CD14-positive monocyte (primary cell): ENCODE data around the gene EDRF1. TPM values are rescaled to one million over a fixed set of nuclear protein-coding genes. Genes with fewer than 3 reads are reported as not detected.

Experiments used
- DNase-seq, 3 donors: peaks; one replicate each; pipeline ENCODE4 v3.0.0-alpha.2; 2011 to 2022
- H2AFZ ChIP-seq: 2 replicates; pipeline ENCODE4 v1.6.0; 2012; ENCODE audit warnings: mild to moderate bottlenecking, low read depth, low read length, inconsistent platforms; ENCODE audit not compliant: insufficient read depth, poor library complexity, severe bottlenecking
- H3K27ac ChIP-seq, 2 donors: 1 replicate in 1 of 2; 2 replicates in 1 of 2; pipeline ENCODE4 v1.5.1; 2012 to 2013; ENCODE audit warnings: low read length in 2 of 2, control low read depth in 1 of 2, inconsistent platforms in 1 of 2, low read depth in 1 of 2, mild to moderate bottlenecking in 1 of 2
- H3K27me3 ChIP-seq, 2 donors: one replicate each; pipeline versions ENCODE4 v1.6.0 to v1.6.1; 2011 to 2013; ENCODE audit warnings: low read length in 2 of 2; ENCODE audit not compliant: control insufficient read depth in 2 of 2, insufficient read depth in 2 of 2
- H3K36me3 ChIP-seq, 2 donors: replicated peaks in 1 of 2; 1 replicate in 1 of 2; 2 replicates in 1 of 2; pipeline versions ENCODE4 v1.5.1 to v1.6.1; 2012 to 2013; ENCODE audit warnings: low read length in 2 of 2, control low read depth in 1 of 2, inconsistent platforms in 1 of 2, mild to moderate bottlenecking in 1 of 2; ENCODE audit not compliant: insufficient read depth in 2 of 2, control insufficient read depth in 1 of 2
- H3K4me1 ChIP-seq, 2 donors: 1 replicate in 1 of 2; 2 replicates in 1 of 2; pipeline versions ENCODE4 v1.5.1 to v1.6.1; 2012 to 2013; ENCODE audit warnings: low read length in 2 of 2, control low read depth in 1 of 2, inconsistent platforms in 1 of 2, mild to moderate bottlenecking in 1 of 2, moderate library complexity in 1 of 2; ENCODE audit not compliant: insufficient read depth in 2 of 2, control insufficient read depth in 1 of 2
- H3K4me2 ChIP-seq: replicated peaks from 2 replicates; pipeline ENCODE3; 2012; ENCODE audit warnings: low read length, moderate library complexity, mild to moderate bottlenecking; ENCODE audit not compliant: poor library complexity, severe bottlenecking; ENCODE audit errors: extremely low read depth
- H3K4me3 ChIP-seq, 3 experiments: fragments of 200-600 bp in 1 of 3; sonication (generic) in 1 of 3; replicated peaks in 1 of 3; 1 replicate in 2 of 3; 2 replicates in 1 of 3; pipeline ENCODE4 v1.5.1; 2011 to 2013; ENCODE audit warnings: low read length in 3 of 3, mild to moderate bottlenecking in 3 of 3, control low read depth in 2 of 3, low read depth in 2 of 3, inconsistent platforms in 1 of 3, moderate library complexity in 1 of 3
- H3K79me2 ChIP-seq: 2 replicates; pipeline ENCODE4 v1.6.0; 2012; ENCODE audit warnings: mild to moderate bottlenecking, control low read depth, inconsistent platforms, low read length, moderate library complexity; ENCODE audit not compliant: insufficient read depth
- H3K9ac ChIP-seq: 2 replicates; pipeline ENCODE4 v1.6.0; 2017; ENCODE audit warnings: low read length, mild to moderate bottlenecking; ENCODE audit not compliant: insufficient read depth, poor library complexity, severe bottlenecking
- H3K9me3 ChIP-seq, 2 donors: replicated peaks in 1 of 2; 1 replicate in 1 of 2; 2 replicates in 1 of 2; pipeline versions ENCODE4 v1.5.1 to v1.6.1; 2012 to 2013; ENCODE audit warnings: low read length in 2 of 2, control low read depth in 1 of 2; ENCODE audit not compliant: control insufficient read depth in 1 of 2, insufficient read depth in 1 of 2
- H4K20me1 ChIP-seq: 2 replicates; pipeline ENCODE4 v1.6.0; 2012; ENCODE audit warnings: mild to moderate bottlenecking, low read length, control low read depth, moderate library complexity; ENCODE audit not compliant: insufficient read depth
- H3K27ac Mint-ChIP-seq, 7 donors: one replicate each; pipeline ENCODE4 v1.8.0; 2020; ENCODE audit warnings: mild to moderate bottlenecking in 7 of 7, mixed read lengths in 7 of 7, moderate library complexity in 6 of 7, inconsistent platforms in 2 of 7
- H3K27me3 Mint-ChIP-seq, 3 donors: one replicate each; pipeline ENCODE4 v1.8.0; 2021 to 2022; ENCODE audit warnings: low read depth in 3 of 3, mild to moderate bottlenecking in 3 of 3, mixed read lengths in 3 of 3, moderate library complexity in 3 of 3, inconsistent platforms in 1 of 3
- H3K36me3 Mint-ChIP-seq, 2 donors: one replicate each; pipeline ENCODE4 v1.8.0; 2020; ENCODE audit warnings: mixed read lengths in 2 of 2, inconsistent platforms in 1 of 2, mild to moderate bottlenecking in 1 of 2
- H3K4me1 Mint-ChIP-seq: one replicate; pipeline ENCODE4 v1.8.0; 2020; ENCODE audit warnings: mild to moderate bottlenecking, mixed read lengths
- H3K4me3 Mint-ChIP-seq, 2 donors: one replicate each; pipeline ENCODE4 v1.8.0; 2020; ENCODE audit warnings: mild to moderate bottlenecking in 2 of 2, mixed read lengths in 2 of 2, moderate library complexity in 1 of 2
- H3K9me3 Mint-ChIP-seq, 7 donors: one replicate each; pipeline ENCODE4 v1.8.0; 2020 to 2022; ENCODE audit warnings: mixed read lengths in 7 of 7, mild to moderate bottlenecking in 6 of 7, moderate library complexity in 6 of 7, inconsistent platforms in 2 of 7
- WGBS: methylation state at CpG from one replicate; pipeline ENCODE4 v1.1.5; 2013; ENCODE audit warnings: missing lambda C conversion rate; ENCODE audit not compliant: insufficient coverage; 5-methylcytosine and 5-hydroxymethylcytosine counted together
- intact Hi-C, 2 donors: fragments of 100-400 bp; cut with micrococcal nuclease; formaldehyde crosslinking; loops; one replicate each; pipeline versions ENCODE4 v1.15.0 to v1.15.1; 2023
- polyA plus RNA-seq, 3 donors: library from polyadenylated mRNA; depleted of rRNA in 1 of 3; unstranded in 2 of 3; stranded (reverse) in 1 of 3; fragments of 300-500 nt in 2 of 3; fragments of >200 nt in 1 of 3; fragmentation: Illumina TruSeq in 2 of 3; gene quantifications; 1 replicate in 2 of 3; 2 replicates in 1 of 3; pipeline ENCODE4 v1.2.3, GENCODE V29; 2012 to 2021
- TF ChIP-seq, protein P1 (sequence below): fragments of 200-600 bp; IDR thresholded peaks from one replicate; pipeline ENCODE4 v1.8.0; 2022; ENCODE audit warnings: antibody characterized with exemption, mild to moderate bottlenecking

The EDRF1 gene
- polyA plus RNA-seq, 3 donors: 4.6 to 21.4 (median 5.3) TPM

DNA sequence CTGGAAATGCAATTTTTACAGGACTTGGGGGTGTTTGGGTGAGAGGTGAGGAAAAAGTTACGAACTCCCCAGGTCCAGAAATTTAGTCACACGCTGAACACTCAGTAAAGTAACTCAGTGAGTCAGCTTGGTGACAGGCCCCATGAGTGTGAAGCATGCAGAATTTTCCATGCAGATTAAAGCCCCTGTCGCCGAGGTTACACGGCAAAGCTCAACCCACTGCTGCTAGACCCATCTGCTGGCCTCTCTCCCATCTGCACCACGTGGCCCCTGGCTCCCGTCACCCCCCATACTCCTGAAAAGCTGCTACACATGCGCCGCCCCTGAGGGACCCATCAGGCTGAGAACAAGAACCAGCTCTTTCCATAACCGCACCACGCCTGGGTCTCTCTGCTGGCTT, 63.1 kb downstream of the EDRF1 start:
- no peaks in the 10 kb centered on the region for H3K4me1 ChIP-seq
- 96% methylated on average over 7 of the region's 11 CpGs for WGBS
- no peaks in the 10 kb centered on the region for H3K27me3 ChIP-seq
- DNase-seq: no peak
- Mint-ChIP-seq H3K9me3 (peaks cover 0 to 3% (median 2%) of the 10 kb centered on the region in 7 donors), H3K4me3 (no peak overlapping the region), H3K36me3 (peaks cover under 1 to 3% of the 10 kb centered on the region in 2 donors), H3K4me1 (peaks cover 2% of the 10 kb centered on the region), H3K27me3 (peaks cover 3 to 4% (median 4%) of the 10 kb centered on the region in 3 donors), H3K27ac (peak overlapping the region in 1 of 7 donors; percentile 4)
- H3K27ac ChIP-seq: no peak overlapping the region
- no peaks in the 10 kb centered on the region for H3K9me3 ChIP-seq
- no peaks in the 10 kb centered on the region for H4K20me1 ChIP-seq
- intact Hi-C loops: no loop called here
- H3K9ac ChIP-seq: no peak overlapping the region
- H3K4me2 ChIP-seq: no peak overlapping the region
- H3K79me2 ChIP-seq: no peaks in the 10 kb centered on the region
- peaks cover 0 to 4% of the 10 kb centered on the region in 2 donors for H3K36me3 ChIP-seq
- H2AFZ ChIP-seq: no peak overlapping the region
- TF ChIP-seq, protein P1, sequence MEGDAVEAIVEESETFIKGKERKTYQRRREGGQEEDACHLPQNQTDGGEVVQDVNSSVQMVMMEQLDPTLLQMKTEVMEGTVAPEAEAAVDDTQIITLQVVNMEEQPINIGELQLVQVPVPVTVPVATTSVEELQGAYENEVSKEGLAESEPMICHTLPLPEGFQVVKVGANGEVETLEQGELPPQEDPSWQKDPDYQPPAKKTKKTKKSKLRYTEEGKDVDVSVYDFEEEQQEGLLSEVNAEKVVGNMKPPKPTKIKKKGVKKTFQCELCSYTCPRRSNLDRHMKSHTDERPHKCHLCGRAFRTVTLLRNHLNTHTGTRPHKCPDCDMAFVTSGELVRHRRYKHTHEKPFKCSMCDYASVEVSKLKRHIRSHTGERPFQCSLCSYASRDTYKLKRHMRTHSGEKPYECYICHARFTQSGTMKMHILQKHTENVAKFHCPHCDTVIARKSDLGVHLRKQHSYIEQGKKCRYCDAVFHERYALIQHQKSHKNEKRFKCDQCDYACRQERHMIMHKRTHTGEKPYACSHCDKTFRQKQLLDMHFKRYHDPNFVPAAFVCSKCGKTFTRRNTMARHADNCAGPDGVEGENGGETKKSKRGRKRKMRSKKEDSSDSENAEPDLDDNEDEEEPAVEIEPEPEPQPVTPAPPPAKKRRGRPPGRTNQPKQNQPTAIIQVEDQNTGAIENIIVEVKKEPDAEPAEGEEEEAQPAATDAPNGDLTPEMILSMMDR: no peak
- no peak overlapping the region for H3K4me3 ChIP-seq

DNA sequence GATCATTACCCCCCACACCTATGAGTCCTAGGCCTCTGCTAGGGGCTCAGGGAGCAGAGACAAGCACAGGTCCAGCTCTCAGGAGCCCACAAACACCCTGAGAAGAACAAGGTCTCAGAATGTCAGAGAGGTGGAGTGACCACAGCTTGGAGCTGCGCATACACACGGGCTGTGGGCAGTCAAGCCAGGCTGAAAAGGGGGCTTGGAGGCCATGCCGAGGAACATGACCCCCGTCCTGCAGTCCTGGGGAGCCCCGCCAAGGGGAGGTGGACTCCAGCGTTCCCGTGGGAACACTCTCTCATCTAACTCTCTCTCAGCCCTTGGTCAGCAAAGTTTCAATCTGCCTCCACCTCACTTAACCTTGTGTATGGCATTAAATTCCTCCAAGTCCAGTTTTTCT, 63.9 kb downstream of the EDRF1 start:
- Mint-ChIP-seq H3K4me1 (peaks cover 2% of the 10 kb centered on the region), H3K27me3 (peaks cover 0 to 4% (median 3%) of the 10 kb centered on the region in 3 donors), H3K4me3 (no peak overlapping the region), H3K36me3 (peaks cover 6 to 10% of the 10 kb centered on the region in 2 donors), H3K9me3 (peaks cover 0 to 3% (median 2%) of the 10 kb centered on the region in 7 donors), H3K27ac (no peak overlapping the region)
- 98% methylated on average over 7 of the region's 7 CpGs for WGBS
- intact Hi-C loops: no loop called here
- no peaks in the 10 kb centered on the region for H3K4me1 ChIP-seq
- peaks cover 0 to 12% of the 10 kb centered on the region in 2 donors for H3K36me3 ChIP-seq
- H3K9me3 ChIP-seq: no peaks in the 10 kb centered on the region
- TF ChIP-seq, protein P1: no peak
- no peak overlapping the region for H2AFZ ChIP-seq
- no peak overlapping the region for H3K27ac ChIP-seq
- H3K9ac ChIP-seq: no peak overlapping the region
- H3K27me3 ChIP-seq: no peaks in the 10 kb centered on the region
- no peak overlapping the region for H3K4me3 ChIP-seq
- H3K79me2 ChIP-seq: no peaks in the 10 kb centered on the region
- no peak overlapping the region for H3K4me2 ChIP-seq
- no peaks in the 10 kb centered on the region for H4K20me1 ChIP-seq
- DNase-seq: no peak
